ENCODE data around the gene HOXC12.

The HOXC12 gene

GRCh38 chr12:53972152-53972702 is 17.5 kb downstream of the HOXC12 start:
- DNase-seq: no peak

GRCh38 chr12:53972722-53973235 is 18.1 kb downstream of the HOXC12 start, which contains the start of gene HOXC11:
Gene HOXC11 (plus strand): TSS chr12:53973126. CDS start chr12:53973242, 116 bp downstream.
- DNase-seq: no peak

GRCh38 chr12:53973236-53974042 is 18.7 kb downstream of the HOXC12 start:
- no peak for DNase-seq

GRCh38 chr12:53974084-53975063 is 19.7 kb downstream of the HOXC12 start, which contains the start of gene HOTAIR:
Gene HOTAIR (minus strand): TSS chr12:53974954.
- DNase-seq: no peak

- DNase-seq: no peak
Observed at GRCh38 chr12:53975064-53975471, 20.4 kb downstream of the HOXC12 start.

- no peak for DNase-seq
Observed at GRCh38 chr12:53975479-53976152, 20.9 kb downstream of the HOXC12 start.

- peak; percentile 60 for DNase-seq
Observed at GRCh38 chr12:53976172-53976822, 21.6 kb downstream of the HOXC12 start.

- no peak for DNase-seq
Observed at GRCh38 chr12:53976823-53977595, 22.3 kb downstream of the HOXC12 start.

GRCh38 chr12:53977596-53978445 is 23.1 kb downstream of the HOXC12 start:
- DNase-seq: no peak

- DNase-seq: no peak
Observed at GRCh38 chr12:53978477-53979356, 24.0 kb downstream of the HOXC12 start.

GRCh38 chr12:53980104-53980801 is 25.6 kb downstream of the HOXC12 start:
- no peak for DNase-seq

- no peak for DNase-seq
Observed at GRCh38 chr12:53980802-53981496, 26.2 kb downstream of the HOXC12 start.

- DNase-seq: no peak
Observed at GRCh38 chr12:53981634-53982565, 27.2 kb downstream of the HOXC12 start.

- DNase-seq: no peak
Observed at GRCh38 chr12:53982648-53983567, 28.2 kb downstream of the HOXC12 start.

GRCh38 chr12:53983568-53983949 is 28.9 kb downstream of the HOXC12 start:
- no peak for DNase-seq

Data from fibroblast of skin of abdomen (primary cell).